Caki2 (cell line): Measurements from ENCODE around the gene GPR158. TPM values are rescaled to one million over a fixed set of nuclear protein-coding genes. Genes with fewer than 3 reads are reported as not detected.
"Not testable (repeated sequence)": the region's sequence is repeated elsewhere in the genome, so short reads cannot be mapped to it uniquely, and the experiment has no call there.

Experiments used
- DNase-seq: peaks from one replicate; pipeline ENCODE4 v3.0.0-alpha.2; 2015; ENCODE audit warnings: low read depth
- in situ Hi-C: cut with HindIII; loops from 2 replicates; pipeline ENCODE4 v1.10.0; 2016; ENCODE audit warnings: low sequenced_read_pairs, low pct_unique_long_range_greater_than_20kb, mixed read lengths
- total RNA-seq: library from RNA; depleted of rRNA; stranded (reverse); fragments of >200 nt; shearing (Covaris generic); gene quantifications from 2 replicates; pipeline ENCODE4 v1.2.3, GENCODE V29; 2014; ENCODE audit warnings: low replicate concordance

Gene GPR158
- total RNA-seq, 1 experiment from 2014 or later = not detected

GRCh38 chr10:25280573-25280972 is 105.8 kb downstream of the GPR158 start:
- in situ Hi-C loops = no loop called here
- no peak for DNase-seq

DNA sequence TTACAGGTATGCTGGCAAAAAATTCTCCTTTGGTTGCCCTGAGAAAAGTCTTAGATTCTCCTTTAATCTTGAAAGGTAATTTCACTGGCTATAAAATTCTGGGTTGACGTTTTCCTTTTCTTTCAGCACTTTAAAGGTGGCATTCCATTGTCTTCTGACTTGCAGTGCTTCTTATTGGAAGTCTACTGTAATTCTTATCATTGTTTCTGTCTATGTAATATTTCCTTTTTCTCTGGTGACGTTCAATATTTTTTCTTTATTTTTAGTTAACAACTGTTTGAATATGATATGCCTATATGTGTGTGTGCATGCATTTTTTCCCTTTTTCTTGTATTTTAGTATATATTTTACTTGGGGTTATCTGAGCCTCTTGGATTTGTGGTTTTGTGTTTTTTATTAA is 111.0 kb downstream of the GPR158 start:
- DNase-seq = no peak
- in situ Hi-C loops = no loop called here

- no peak for DNase-seq
- in situ Hi-C loops = no loop called here
Observed at GRCh38 chr10:25288181-25288580, 113.4 kb downstream of the GPR158 start.

DNA sequence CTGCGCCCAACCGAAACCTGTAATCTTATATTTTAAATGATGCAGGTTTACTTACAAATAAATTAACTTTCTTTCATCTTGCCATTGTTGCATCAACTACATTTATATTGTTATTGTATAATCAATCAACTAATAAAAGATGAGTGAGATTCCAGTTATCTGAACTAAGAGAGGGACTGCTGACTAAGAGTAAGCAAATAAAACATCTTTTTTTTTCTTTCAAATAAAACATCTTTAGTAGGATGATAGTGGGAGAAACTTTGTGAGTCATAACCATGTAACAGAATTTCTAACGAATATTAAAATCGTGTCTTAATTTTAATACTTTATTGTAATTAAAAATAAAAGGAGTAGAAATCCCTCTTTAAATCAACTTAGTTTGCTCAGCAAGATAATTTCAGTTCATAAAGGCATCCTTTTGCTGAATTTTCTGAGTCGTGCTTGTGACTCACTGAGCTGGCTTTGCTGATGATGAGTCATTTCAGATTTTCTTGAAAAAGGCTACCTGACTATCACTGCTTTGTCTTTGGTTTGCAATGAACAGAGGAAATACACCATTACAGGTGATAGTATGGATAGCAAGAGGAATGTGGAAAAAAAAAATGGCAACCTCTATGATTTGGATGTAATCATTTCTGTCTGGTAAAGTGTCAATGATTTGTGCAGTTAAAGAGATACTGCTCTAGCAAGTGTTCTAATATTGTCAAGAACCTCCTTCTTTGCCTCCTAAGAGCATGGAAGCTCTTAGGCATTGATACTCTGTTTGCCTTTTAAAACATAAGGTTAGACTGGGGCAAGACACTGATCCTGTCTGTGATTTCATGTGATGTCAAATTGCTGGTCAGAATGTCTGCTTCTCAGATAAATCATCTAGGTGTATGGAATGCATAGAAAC is 119.5 kb downstream of the GPR158 start:
- peak; percentile 21 for DNase-seq
- in situ Hi-C loops = no loop called here

DNA sequence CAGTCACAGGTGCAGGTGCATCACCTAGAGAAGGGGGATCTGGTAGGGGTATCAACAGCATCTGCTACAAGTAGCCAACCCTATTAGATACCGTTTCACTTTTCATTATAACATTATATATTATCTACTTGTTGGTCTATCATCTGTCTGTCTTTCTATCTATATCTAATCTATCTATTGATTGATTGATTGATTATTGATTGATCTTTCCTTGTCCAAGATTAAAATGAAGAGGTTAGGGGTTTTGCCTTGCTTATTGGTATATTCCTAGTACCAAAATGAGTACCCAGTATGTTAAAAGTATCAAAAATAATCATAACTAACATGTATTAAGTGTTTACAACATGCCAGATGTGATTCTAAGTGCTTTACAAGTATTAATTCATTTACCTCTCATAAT is 121.5 kb downstream of the GPR158 start:
- in situ Hi-C loops = no loop called here

DNA sequence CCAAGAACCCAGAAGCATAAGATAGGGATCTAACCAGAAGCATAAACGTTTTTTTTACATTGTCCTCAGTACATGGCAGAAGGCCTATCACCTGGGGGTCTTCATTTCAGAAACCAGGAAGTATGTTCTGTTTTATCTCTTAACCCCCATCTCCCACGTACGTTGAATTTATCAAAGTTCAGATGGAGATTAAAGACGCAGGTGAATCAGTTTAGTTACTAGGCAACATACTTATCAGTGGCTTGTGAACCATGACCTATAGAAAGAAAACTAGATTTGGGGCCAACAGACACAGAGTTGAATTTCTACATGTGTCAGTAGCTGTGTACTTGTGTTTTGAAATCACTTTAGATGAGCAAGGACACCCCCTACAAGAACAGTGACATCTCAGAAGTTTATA is 122.7 kb downstream of the GPR158 start:
- no peak for DNase-seq
- in situ Hi-C loops = no loop called here

More for the DNA sequence above, 121.5 kb downstream of the GPR158 start:
- DNase-seq = no peak

DNA sequence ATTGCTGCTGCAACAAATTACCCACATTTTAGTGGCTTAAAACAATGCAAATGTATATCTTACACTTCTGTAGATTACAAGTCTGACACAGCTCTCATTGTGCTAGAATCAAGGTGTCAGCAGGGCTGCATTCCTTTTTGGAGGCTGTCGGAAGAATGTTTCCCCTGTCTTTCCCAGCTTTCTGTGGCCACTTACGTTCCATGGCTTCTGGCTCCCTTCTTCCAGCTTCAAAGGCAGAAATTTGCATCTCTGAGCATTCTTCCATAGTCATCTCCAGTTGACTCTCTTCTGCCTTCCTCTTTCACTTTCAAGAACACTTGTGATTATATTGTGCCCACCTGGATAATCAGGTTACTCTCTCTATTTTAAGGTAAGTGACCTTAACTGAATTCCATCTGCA is 125.3 kb downstream of the GPR158 start:
- in situ Hi-C loops = no loop called here
- no peak for DNase-seq

- no peak for DNase-seq
- in situ Hi-C loops = no loop called here
Observed at GRCh38 chr10:25304606-25305005, 129.8 kb downstream of the GPR158 start.

GRCh38 chr10:25306386-25306785 is 131.6 kb downstream of the GPR158 start:
- in situ Hi-C loops = no loop called here

DNA sequence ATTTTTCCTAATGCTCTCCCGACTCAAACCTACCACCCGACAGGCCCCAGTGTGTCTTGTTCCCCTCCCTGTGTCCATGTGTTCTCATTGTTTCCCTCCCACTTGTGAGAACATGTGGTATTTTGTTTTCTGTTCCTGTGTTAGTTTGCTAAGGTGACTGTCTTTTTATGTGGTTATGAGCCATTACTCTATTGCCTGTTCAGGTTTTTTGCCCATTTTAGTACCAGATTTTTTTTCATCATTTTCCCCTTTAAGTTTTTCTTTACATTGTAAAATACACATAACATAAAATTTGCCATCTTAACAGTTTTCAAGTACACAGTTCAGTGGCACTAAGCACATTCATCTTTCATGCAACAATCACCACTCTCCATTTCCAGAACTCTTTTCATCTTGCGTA is 133.5 kb downstream of the GPR158 start:
- DNase-seq = no peak
- in situ Hi-C loops = no loop called here

More at GRCh38 chr10:25306386-25306785, 131.6 kb downstream of the GPR158 start:
- DNase-seq = no peak

DNA sequence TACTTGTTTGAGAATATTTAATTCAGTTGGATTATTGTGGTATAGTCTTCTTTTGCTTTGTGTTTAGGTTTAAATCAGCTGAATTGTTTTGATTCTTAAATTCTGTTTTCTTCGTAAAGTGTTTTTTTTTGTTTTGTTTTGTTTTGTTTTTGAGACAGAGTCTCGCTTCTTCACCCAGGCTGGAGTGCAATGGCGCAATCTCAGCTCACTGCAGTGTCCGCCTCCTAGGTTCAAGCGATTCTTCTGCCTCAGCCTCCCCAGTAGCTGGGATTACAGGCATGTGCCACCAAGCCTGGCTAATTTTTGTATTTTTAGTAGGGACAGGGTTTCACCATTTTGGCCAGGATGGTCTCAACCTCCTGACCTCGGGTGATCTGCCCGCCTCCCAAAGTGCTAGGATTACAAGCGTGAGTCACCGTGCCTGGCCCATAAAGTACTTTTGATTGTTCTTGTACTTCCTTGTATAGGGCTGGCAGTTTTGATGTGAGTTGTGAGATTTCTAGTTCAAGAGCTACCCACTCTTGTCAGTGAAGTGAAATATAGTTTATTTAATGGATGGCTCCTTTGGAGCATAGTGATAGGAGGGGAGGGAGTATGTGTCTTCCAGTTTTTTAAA is 142.9 kb downstream of the GPR158 start:
- DNase-seq = not testable (repeated sequence)

DNA sequence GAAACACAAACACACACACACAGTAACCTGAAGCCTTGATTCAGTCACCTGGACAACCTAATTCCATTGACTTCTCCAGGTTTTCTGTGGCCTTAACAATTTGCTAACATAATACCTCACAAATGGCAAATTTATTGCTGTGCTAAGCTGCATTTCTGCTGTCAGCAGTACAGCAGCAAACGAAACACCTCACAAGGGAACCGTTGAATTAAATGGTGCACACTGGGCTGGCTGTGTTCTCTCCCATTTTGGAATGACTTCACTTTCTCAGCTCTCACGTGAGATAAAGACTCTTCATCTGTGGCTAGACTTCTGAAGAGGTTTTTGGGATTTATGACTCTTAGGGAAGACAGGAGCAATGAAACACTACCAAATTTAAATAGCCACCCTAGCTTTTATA is 152.5 kb downstream of the GPR158 start:
- in situ Hi-C loops = no loop called here

More for the DNA sequence above, 142.9 kb downstream of the GPR158 start:
- in situ Hi-C loops = not testable (repeated sequence)

GRCh38 chr10:25328361-25328760 is 153.6 kb downstream of the GPR158 start:
- in situ Hi-C loops = no loop called here

More for the DNA sequence above, 152.5 kb downstream of the GPR158 start:
- DNase-seq = no peak

GRCh38 chr10:25329587-25329986 is 154.8 kb downstream of the GPR158 start:
- in situ Hi-C loops, DNase-seq: not testable (repeated sequence)

More at GRCh38 chr10:25328361-25328760, 153.6 kb downstream of the GPR158 start:
- no peak for DNase-seq

GRCh38 chr10:25334445-25334844 is 159.6 kb downstream of the GPR158 start:
- DNase-seq = no peak
- in situ Hi-C loops = no loop called here

GRCh38 chr10:25336330-25336729 is 161.5 kb downstream of the GPR158 start:
- in situ Hi-C loops = no loop called here
- DNase-seq = no peak

DNA sequence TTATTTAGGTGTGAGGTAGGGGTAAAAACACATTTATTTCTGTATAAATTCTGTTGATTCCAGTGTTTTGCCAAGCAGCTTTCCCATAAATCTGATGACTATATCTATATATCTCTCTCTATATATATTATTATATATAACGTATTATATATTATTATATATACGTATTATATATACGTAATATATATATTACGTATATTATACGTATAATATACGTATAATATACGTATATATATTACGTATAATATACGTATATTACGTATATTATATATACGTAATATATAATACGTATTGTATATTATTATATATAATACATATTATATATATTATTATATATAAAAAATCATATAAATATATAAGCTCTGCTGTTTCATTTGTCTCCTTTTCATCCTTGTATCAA is 163.5 kb downstream of the GPR158 start:
- DNase-seq = no peak
- in situ Hi-C loops = no loop called here

DNA sequence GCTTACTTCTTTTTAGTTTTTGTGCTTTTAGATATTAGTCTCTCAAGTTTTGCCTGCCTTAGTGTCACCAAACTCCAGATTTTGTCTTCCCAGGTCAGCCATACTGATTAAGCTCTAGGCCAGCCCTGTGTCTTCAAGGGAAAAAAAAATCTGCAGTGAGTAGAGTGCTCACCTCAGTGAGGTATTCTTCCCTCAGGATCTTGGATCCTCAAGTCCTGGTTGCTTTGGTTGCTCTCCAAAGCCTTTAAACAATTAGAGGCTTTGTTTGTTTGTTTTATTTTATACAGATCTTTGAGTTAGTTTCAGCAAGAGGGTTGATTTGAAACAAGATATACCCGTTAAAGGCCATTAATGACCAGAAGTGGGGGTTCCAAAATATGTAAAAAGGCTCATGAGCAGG is 165.2 kb downstream of the GPR158 start:
- in situ Hi-C loops = no loop called here
- DNase-seq = no peak

GRCh38 chr10:25349520-25349919 is 174.7 kb downstream of the GPR158 start:
- in situ Hi-C loops = no loop called here
- DNase-seq = no peak
